Bronchial epithelial cell (primary cell): Measurements from ENCODE around the gene APOLD1. TPM values are rescaled to one million over a fixed set of nuclear protein-coding genes. Genes with fewer than 3 reads are reported as not detected.

Source experiments
- DNase-seq: peaks from one replicate; pipeline ENCODE4 v3.0.0-alpha.2; 2010; ENCODE audit warnings: low read depth
- FAIRE-seq: peaks from 2 replicates; lab custom pipeline; 2011; peaks lifted over from hg19 to GRCh38; lab: Jason Lieb, UNC
- H3K27me3 ChIP-seq: 2 replicates; pipeline ENCODE4 v1.5.1; 2011; ENCODE audit warnings: low read length; ENCODE audit not compliant: control insufficient read depth, insufficient read depth
- H3K36me3 ChIP-seq: 2 replicates; pipeline ENCODE4 v1.5.1; 2011; ENCODE audit warnings: low read length; ENCODE audit not compliant: control insufficient read depth, insufficient read depth
- H3K4me3 ChIP-seq: 2 replicates; pipeline ENCODE4 v1.5.1; 2011; ENCODE audit warnings: mild to moderate bottlenecking, low read depth, low read length, control low read depth
- CTCF ChIP-seq: IDR thresholded peaks from 2 replicates; pipeline ENCODE4 v1.5.1; 2011; ENCODE audit warnings: mild to moderate bottlenecking, moderate library complexity, low read length, control low read depth, inconsistent platforms; ENCODE audit not compliant: insufficient read depth, severe bottlenecking
- total RNA-seq: library from RNA; depleted of rRNA; stranded (reverse); fragments of >200 nt; gene quantifications from 2 replicates; pipeline ENCODE4 v1.2.1, GENCODE V29; 2014

The APOLD1 gene
- total RNA-seq, 1 donor from 2014 or later, result 2.6 TPM

GRCh38 chr12:12823811-12824210 lies 38.4 kb downstream of the APOLD1 start:
- no peak for FAIRE-seq
- DNase-seq, result no peak
- peaks cover 21% of the 10 kb centered on the region for H3K36me3 ChIP-seq
- no peak overlapping the region for H3K4me3 ChIP-seq
- TF ChIP-seq CTCF, result no peak
- no peaks in the 10 kb centered on the region for H3K27me3 ChIP-seq

- H3K4me3 ChIP-seq, result no peak overlapping the region
- peaks cover 1% of the 10 kb centered on the region for H3K36me3 ChIP-seq
- no peak for TF ChIP-seq CTCF
- H3K27me3 ChIP-seq, result no peaks in the 10 kb centered on the region
- peak; percentile 36 for FAIRE-seq
- DNase-seq, result peak; percentile 100
Observed at GRCh38 chr12:12835378-12836146, 50.1 kb downstream of the APOLD1 start.

GRCh38 chr12:12836571-12836970 lies 51.1 kb downstream of the APOLD1 start:
- TF ChIP-seq CTCF, result no peak
- DNase-seq (no peak), FAIRE-seq (no peak)
- Histone ChIP-seq H3K27me3 (no peaks in the 10 kb centered on the region), H3K36me3 (peaks cover under 1% of the 10 kb centered on the region), H3K4me3 (no peak overlapping the region)

- peak; percentile 96 for DNase-seq
- Histone ChIP-seq H3K4me3 (no peak overlapping the region), H3K27me3 (no peaks in the 10 kb centered on the region), H3K36me3 (no peaks in the 10 kb centered on the region)
- FAIRE-seq, result no peak
- TF ChIP-seq CTCF, result peak; percentile 49
Observed at GRCh38 chr12:12837025-12837812, 51.8 kb downstream of the APOLD1 start.

- FAIRE-seq (no peak), DNase-seq (no peak)
- H3K36me3 ChIP-seq, result no peaks in the 10 kb centered on the region
- no peak for TF ChIP-seq CTCF
- no peaks in the 10 kb centered on the region for H3K27me3 ChIP-seq
- H3K4me3 ChIP-seq, result no peak overlapping the region
Observed at GRCh38 chr12:12837813-12838153, 52.3 kb downstream of the APOLD1 start.
